ENCODE data around the gene GTF2H1. TPM values are rescaled to one million over a fixed set of nuclear protein-coding genes. Genes with fewer than 3 reads are reported as not detected.

GTF2H1 gene
- total and polyA plus RNA-seq, 10 donors = 18.1 to 65.4 (median 49.6) TPM

DNA sequence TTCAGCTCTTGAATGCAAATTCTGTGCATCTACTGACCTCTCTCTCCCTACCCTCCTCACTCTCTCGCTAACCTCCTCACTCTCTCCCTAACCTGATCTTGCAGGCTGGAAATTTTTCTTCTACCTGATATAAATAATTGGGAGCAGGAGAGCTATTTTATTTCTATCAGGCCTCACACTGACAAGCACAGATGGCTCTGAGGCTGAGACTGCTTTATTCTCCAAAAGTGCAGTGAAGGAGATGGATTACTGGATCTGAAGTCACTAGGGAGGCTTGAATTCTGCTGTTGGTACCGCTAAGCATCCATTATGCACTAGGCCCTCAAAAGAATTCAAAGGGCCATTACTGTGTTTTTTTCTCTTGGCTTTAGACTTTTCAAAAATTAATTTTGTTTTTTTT is 52.6 kb downstream of the GTF2H1 start:
- intact Hi-C loops (cut with DNase I; ENCODE audit: low total_unique reads) = no loop called here
- DNase-seq = no peak
- TF ChIP-seq POLR2AphosphoS5 (IDR thresholded peaks at IDR 0.05) (no peak), POLR2A (IDR thresholded peaks at IDR 0.05) (no peak)
- TF ChIP-seq, protein P1, sequence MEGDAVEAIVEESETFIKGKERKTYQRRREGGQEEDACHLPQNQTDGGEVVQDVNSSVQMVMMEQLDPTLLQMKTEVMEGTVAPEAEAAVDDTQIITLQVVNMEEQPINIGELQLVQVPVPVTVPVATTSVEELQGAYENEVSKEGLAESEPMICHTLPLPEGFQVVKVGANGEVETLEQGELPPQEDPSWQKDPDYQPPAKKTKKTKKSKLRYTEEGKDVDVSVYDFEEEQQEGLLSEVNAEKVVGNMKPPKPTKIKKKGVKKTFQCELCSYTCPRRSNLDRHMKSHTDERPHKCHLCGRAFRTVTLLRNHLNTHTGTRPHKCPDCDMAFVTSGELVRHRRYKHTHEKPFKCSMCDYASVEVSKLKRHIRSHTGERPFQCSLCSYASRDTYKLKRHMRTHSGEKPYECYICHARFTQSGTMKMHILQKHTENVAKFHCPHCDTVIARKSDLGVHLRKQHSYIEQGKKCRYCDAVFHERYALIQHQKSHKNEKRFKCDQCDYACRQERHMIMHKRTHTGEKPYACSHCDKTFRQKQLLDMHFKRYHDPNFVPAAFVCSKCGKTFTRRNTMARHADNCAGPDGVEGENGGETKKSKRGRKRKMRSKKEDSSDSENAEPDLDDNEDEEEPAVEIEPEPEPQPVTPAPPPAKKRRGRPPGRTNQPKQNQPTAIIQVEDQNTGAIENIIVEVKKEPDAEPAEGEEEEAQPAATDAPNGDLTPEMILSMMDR (IDR thresholded peaks at IDR 0.05 in 8 of 11, conservative IDR thresholded peaks at IDR 0.05 in 3 of 11) = no peak
- no peaks in the 10 kb centered on the region for H3K27me3 ChIP-seq (replicated peaks in 1 of 7)
- WGBS, 5 donors = 95 to 98% (median 96%) methylated on average over 2 of the region's 2 CpGs
- no peak overlapping the region for H3K27ac ChIP-seq
- no peak overlapping the region for H3K4me3 ChIP-seq
- H3K4me1 ChIP-seq = no peaks in the 10 kb centered on the region
- no peaks in the 10 kb centered on the region for H3K9me3 ChIP-seq
- H3K36me3 ChIP-seq = no peaks in the 10 kb centered on the region

DNA sequence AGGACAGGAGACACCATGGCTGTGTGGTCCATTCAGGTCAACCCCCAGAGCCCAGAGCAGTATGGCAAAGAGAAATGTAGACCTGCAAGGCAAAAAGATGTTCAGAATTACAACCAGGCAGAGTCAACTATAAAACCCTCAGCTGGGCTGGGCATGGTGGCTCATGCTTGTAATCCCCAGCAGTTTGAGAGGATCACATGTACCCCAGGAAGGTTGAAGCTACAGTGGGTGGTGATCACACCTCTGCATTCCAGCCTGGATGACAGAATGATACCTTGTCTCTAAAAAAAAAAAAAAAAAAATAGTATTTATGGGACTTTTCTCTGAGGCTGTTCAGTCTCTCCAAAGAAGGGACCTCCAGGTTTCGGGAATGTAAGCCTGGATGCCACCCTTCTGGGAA is 53.6 kb downstream of the GTF2H1 start:
- intact Hi-C loops (cut with DNase I; ENCODE audit: low total_unique reads) = no loop called here
- 93 to 100% (median 94%) methylated on average over 1 of the region's 1 CpG for WGBS, 5 donors
- no peak overlapping the region for H3K4me3 ChIP-seq
- H3K36me3 ChIP-seq = no peaks in the 10 kb centered on the region
- H3K27me3 ChIP-seq (replicated peaks in 1 of 7) = no peaks in the 10 kb centered on the region
- TF ChIP-seq POLR2A (IDR thresholded peaks at IDR 0.05) = no peak
- TF ChIP-seq POLR2AphosphoS5 (IDR thresholded peaks at IDR 0.05) = no peak
- TF ChIP-seq, protein P1 (IDR thresholded peaks at IDR 0.05 in 8 of 11, conservative IDR thresholded peaks at IDR 0.05 in 3 of 11) = no peak
- H3K9me3 ChIP-seq = no peaks in the 10 kb centered on the region
- no peak overlapping the region for H3K27ac ChIP-seq
- H3K4me1 ChIP-seq = no peaks in the 10 kb centered on the region
- DNase-seq = no peak

DNA sequence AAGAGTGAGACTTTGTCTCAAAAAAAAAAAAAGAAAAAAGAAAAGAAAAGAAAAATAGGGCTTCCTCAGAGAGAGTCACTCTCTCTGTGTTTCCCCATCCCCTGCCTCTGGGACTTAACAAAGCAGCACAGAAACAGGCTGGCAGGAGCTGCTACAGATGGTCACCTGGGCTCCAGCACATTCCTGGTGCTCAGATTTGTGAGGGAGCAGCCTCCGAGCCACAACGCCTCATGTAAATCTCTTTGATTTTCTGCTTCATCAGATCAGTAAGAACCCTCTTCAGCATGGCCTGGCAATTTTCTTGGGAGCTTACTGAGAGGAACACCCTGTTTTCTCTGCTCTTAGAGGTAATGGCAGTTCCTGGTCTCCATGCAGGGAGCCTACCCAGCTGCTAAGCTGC is 56.8 kb downstream of the GTF2H1 start:
- no peaks in the 10 kb centered on the region for H3K27me3 ChIP-seq (replicated peaks in 1 of 7)
- intact Hi-C loops (cut with DNase I; ENCODE audit: low total_unique reads) = no loop called here
- no peak for DNase-seq
- no peaks in the 10 kb centered on the region for H3K36me3 ChIP-seq
- H3K4me1 ChIP-seq = peaks cover 17 to 20% (median 17%) of the 10 kb centered on the region in 6 donors
- H3K9me3 ChIP-seq = no peaks in the 10 kb centered on the region
- 47 to 94% (median 68%) methylated on average over 2 of the region's 2 CpGs for WGBS, 5 donors
- H3K27ac ChIP-seq = no peak overlapping the region
- TF ChIP-seq, protein P1 (IDR thresholded peaks at IDR 0.05 in 8 of 11, conservative IDR thresholded peaks at IDR 0.05 in 3 of 11) = no peak
- TF ChIP-seq POLR2AphosphoS5 (IDR thresholded peaks at IDR 0.05) (no peak), POLR2A (IDR thresholded peaks at IDR 0.05) (no peak)
- no peak overlapping the region for H3K4me3 ChIP-seq

DNA sequence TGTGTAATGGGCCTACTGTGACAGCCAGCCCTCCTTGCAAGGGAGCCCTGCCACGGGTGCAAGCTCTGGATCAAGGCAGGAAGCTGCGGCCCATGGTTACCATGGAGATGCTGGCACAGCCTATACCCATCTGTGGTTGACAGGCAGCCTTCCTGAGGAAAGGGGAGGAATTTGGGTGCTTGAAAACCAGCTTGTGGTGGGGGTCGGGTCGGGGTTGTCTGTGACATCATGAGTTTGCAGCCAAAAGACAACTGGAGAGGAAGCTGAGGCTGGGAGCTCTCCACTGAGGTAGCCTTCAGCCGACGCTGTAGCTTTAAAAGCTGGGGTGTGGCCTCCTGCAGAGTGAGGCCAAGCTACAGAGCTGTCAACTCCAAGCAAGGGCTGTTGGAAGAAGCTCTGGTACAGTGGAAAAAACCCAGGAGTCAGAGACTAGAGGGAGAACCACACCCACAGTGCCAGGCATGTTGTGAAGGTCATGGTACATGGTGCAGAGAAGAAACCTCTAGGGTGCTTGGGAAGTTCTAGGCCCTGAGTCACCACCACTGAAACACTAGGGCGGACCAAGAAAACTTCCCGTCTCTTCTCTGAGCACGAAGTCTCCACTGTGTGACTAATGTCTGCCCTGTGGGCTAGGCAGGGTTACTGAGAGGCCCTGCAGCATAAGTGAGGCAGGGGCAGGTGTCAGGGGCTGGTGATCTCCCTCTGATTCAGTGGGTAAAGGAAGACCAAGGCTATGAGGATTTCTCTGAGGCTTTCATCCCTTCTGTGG is 61.2 kb downstream of the GTF2H1 start:
- peak; percentile 87 for DNase-seq
- no peaks in the 10 kb centered on the region for H3K9me3 ChIP-seq
- peak overlapping the region; percentile 77 to 97 (median 93) for H3K27ac ChIP-seq
- peaks cover 21 to 40% (median 28%) of the 10 kb centered on the region in 6 donors for H3K4me1 ChIP-seq
- H3K4me3 ChIP-seq = peak overlapping the region in 1 of 8 donors; percentile 24
- intact Hi-C loops (cut with DNase I; ENCODE audit: low total_unique reads) = no loop called here
- TF ChIP-seq, protein P1 (IDR thresholded peaks at IDR 0.05 in 8 of 11, conservative IDR thresholded peaks at IDR 0.05 in 3 of 11) = no peak
- TF ChIP-seq POLR2AphosphoS5 (IDR thresholded peaks at IDR 0.05) = peak in 1 of 3 donors; percentile 31
- no peaks in the 10 kb centered on the region for H3K36me3 ChIP-seq
- WGBS, 5 donors = 1 to 6% (median 3%) methylated on average over 9 of the region's 9 CpGs
- no peaks in the 10 kb centered on the region for H3K27me3 ChIP-seq (replicated peaks in 1 of 7)
